Tibial nerve (tissue), 4 donors: ENCODE data around the gene DAB1. TPM values are rescaled to one million over a fixed set of nuclear protein-coding genes. Genes with fewer than 3 reads are reported as not detected.

Source experiments
- DNase-seq, 2 donors: peaks; one replicate each; pipeline ENCODE4 v3.0.0-alpha.2; 2019; ENCODE audit warnings: low spot score in 2 of 2
- H3K27ac ChIP-seq, 4 donors: fragments of 200-600 bp; sonication (generic) in 3 of 4; one replicate each; pipeline ENCODE4 v1.5.1; 2017 to 2019; ENCODE audit warnings: mild to moderate bottlenecking in 1 of 4
- H3K27me3 ChIP-seq, 2 donors: fragments of 200-600 bp; sonication (generic) in 1 of 2; one replicate each; pipeline versions ENCODE4 v1.5.1 to v1.6.0; 2017 to 2019
- H3K36me3 ChIP-seq, 3 donors: fragments of 200-600 bp; sonication (generic); one replicate each; pipeline ENCODE4 v1.5.1; 2018 to 2019
- H3K4me1 ChIP-seq, 4 donors: fragments of 200-600 bp; sonication (generic) in 3 of 4; one replicate each; pipeline ENCODE4 v1.5.1; 2017 to 2019
- H3K4me3 ChIP-seq, 4 donors: fragments of 200-600 bp; sonication (generic) in 3 of 4; one replicate each; pipeline ENCODE4 v1.5.1; 2017 to 2019; ENCODE audit warnings: mild to moderate bottlenecking in 1 of 4, moderate library complexity in 1 of 4
- H3K9me3 ChIP-seq, 4 donors: fragments of 200-600 bp; sonication (generic) in 3 of 4; one replicate each; pipeline ENCODE4 v1.5.1; 2017 to 2019
- EP300 ChIP-seq, 2 donors: sonication (generic); formaldehyde crosslinking; IDR thresholded peaks; one replicate each; pipeline ENCODE4 v1.6.1; 2017; ENCODE audit warnings: antibody characterized with exemption in 2 of 2, mild to moderate bottlenecking in 1 of 2
- POLR2A ChIP-seq, 2 donors: fragments of 450-650 bp; IDR thresholded peaks; one replicate each; pipeline ENCODE4 v1.6.1; 2017; ENCODE audit warnings: antibody characterized with exemption in 2 of 2, mild to moderate bottlenecking in 2 of 2, moderate library complexity in 2 of 2
- WGBS, 2 donors: methylation state at CpG; one replicate each; pipeline ENCODE4 v1.1.5; 2018; 5-methylcytosine and 5-hydroxymethylcytosine counted together
- total RNA-seq, 4 donors: library from RNA; depleted of rRNA; stranded (reverse); fragments of >200 nt; gene quantifications; one replicate each; pipeline ENCODE4 v1.1.0, GENCODE V29; 2016
- TF ChIP-seq, protein P1 (sequence below), 5 experiments: fragments of 200-600 bp in 3 of 5; fragments of 450-650 bp in 2 of 5; sonication (generic) in 3 of 5; IDR thresholded peaks; one replicate each; pipeline ENCODE4 v1.5.1; 2016 to 2019; ENCODE audit warnings: antibody characterized with exemption in 5 of 5, mild to moderate bottlenecking in 3 of 5, moderate library complexity in 2 of 5

The DAB1 gene
- total RNA-seq, 4 donors from 2014 or later, result 4.0 to 8.3 (median 4.4) TPM

- DNase-seq, result no peak
- Histone ChIP-seq H3K27me3 (no peaks in the 10 kb centered on the region), H3K36me3 (no peaks in the 10 kb centered on the region), H3K4me1 (no peaks in the 10 kb centered on the region), H3K4me3 (no peak overlapping the region), H3K9me3 (no peaks in the 10 kb centered on the region), H3K27ac (no peak overlapping the region)
- TF ChIP-seq EP300 (IDR thresholded peaks at IDR 0.05) (no peak), POLR2A (IDR thresholded peaks at IDR 0.05) (no peak)
- TF ChIP-seq, protein P1, sequence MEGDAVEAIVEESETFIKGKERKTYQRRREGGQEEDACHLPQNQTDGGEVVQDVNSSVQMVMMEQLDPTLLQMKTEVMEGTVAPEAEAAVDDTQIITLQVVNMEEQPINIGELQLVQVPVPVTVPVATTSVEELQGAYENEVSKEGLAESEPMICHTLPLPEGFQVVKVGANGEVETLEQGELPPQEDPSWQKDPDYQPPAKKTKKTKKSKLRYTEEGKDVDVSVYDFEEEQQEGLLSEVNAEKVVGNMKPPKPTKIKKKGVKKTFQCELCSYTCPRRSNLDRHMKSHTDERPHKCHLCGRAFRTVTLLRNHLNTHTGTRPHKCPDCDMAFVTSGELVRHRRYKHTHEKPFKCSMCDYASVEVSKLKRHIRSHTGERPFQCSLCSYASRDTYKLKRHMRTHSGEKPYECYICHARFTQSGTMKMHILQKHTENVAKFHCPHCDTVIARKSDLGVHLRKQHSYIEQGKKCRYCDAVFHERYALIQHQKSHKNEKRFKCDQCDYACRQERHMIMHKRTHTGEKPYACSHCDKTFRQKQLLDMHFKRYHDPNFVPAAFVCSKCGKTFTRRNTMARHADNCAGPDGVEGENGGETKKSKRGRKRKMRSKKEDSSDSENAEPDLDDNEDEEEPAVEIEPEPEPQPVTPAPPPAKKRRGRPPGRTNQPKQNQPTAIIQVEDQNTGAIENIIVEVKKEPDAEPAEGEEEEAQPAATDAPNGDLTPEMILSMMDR (IDR thresholded peaks at IDR 0.05), result no peak
- WGBS, 2 donors, result 81 to 91% methylated on average over 5 of the region's 5 CpGs
Measured at GRCh38 chr1:57204942-57205787, 218.7 kb downstream of the DAB1 start.

- TF ChIP-seq, protein P1 (IDR thresholded peaks at IDR 0.05), result no peak
- no peak for TF ChIP-seq EP300 (IDR thresholded peaks at IDR 0.05)
- no peak for TF ChIP-seq POLR2A (IDR thresholded peaks at IDR 0.05)
- no peak overlapping the region for H3K4me3 ChIP-seq
- H3K36me3 ChIP-seq, result no peaks in the 10 kb centered on the region
- no peaks in the 10 kb centered on the region for H3K9me3 ChIP-seq
- no peak for DNase-seq
- no peak overlapping the region for H3K27ac ChIP-seq
- WGBS, 2 donors, result 81 to 88% methylated on average over 3 of the region's 3 CpGs
- H3K27me3 ChIP-seq, result no peaks in the 10 kb centered on the region
- no peaks in the 10 kb centered on the region for H3K4me1 ChIP-seq
Measured at GRCh38 chr1:57204091-57204490, 219.8 kb downstream of the DAB1 start.

DNA sequence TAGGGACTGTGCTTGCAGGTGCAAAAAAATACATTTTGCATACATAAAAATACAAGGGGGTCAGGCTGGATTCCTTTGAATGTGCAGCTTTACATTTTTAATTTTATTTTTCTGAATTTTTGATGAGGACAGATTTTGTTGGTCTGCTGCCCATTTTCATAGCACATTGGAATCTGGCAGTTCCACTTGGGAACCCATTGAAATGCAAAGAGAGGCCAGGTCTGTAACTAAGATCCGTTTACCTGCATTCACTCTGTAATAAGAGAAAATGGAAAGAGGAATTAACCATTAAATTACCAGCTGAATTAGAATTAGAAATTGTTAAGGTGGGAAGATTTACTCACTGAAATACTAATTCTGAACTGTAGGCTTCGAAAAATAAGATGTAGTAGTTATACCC lies 221.6 kb downstream of the DAB1 start:
- Histone ChIP-seq H3K4me1 (no peaks in the 10 kb centered on the region), H3K27ac (no peak overlapping the region), H3K36me3 (no peaks in the 10 kb centered on the region), H3K9me3 (no peaks in the 10 kb centered on the region), H3K27me3 (no peaks in the 10 kb centered on the region), H3K4me3 (no peak overlapping the region)
- no peak for TF ChIP-seq POLR2A (IDR thresholded peaks at IDR 0.05)
- no peak for TF ChIP-seq EP300 (IDR thresholded peaks at IDR 0.05)
- TF ChIP-seq, protein P1 (IDR thresholded peaks at IDR 0.05), result no peak
- no peak for DNase-seq
- 62 to 66% methylated on average over 2 of the region's 2 CpGs for WGBS, 2 donors

DNA sequence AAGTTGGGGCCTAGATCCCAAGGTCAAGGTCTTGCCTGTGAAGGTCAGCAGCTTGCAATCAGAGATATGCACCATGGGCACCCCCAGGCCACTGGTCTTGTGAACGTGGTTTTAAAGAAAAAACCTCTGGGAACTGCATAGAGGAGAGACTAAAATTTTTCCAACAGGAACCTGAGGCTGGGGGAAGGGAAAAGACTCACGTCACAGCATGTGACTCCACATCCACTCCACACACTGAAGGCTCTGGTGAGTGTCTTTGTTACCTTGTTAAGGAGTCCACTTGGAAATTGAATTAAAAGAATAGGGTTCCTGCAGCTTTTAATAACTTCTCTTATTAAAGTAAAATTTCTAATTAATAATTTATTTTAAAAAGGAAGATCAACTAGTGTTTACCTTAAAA lies 224.9 kb downstream of the DAB1 start:
- H3K9me3 ChIP-seq, result no peaks in the 10 kb centered on the region
- TF ChIP-seq EP300 (IDR thresholded peaks at IDR 0.05) (no peak), POLR2A (IDR thresholded peaks at IDR 0.05) (no peak)
- TF ChIP-seq, protein P1 (IDR thresholded peaks at IDR 0.05), result no peak
- H3K36me3 ChIP-seq, result no peaks in the 10 kb centered on the region
- no peak overlapping the region for H3K27ac ChIP-seq
- no peak for DNase-seq
- WGBS, 2 donors, result 56 to 78% methylated on average over 2 of the region's 2 CpGs
- no peak overlapping the region for H3K4me3 ChIP-seq
- no peaks in the 10 kb centered on the region for H3K4me1 ChIP-seq
- no peaks in the 10 kb centered on the region for H3K27me3 ChIP-seq

DNA sequence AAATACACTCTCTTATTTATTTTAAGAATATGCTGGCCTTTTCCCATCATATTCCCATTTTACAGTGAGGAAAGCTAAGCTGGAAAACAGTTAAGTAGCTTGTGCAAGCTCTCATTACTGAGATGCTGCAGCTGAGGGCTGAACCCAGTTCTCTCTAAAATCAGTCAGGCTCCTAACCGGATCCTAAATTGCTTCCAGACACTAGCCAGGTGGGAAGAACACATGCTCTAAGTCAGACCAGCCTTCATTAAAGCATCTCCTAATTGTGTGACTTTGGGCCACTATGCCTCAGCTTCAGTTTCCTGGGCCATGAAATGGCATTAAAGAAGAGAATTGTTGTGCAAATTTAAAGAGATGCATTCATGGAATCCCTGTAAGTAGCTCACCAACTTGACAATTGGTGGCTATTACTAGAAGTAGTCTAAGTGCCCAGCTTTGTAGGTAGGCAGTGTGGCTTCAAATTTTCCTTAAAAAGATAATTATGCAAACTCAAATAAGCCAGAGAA lies 228.4 kb downstream of the DAB1 start:
- 53 to 70% methylated on average over 1 of the region's 1 CpG for WGBS, 2 donors
- no peaks in the 10 kb centered on the region for H3K27me3 ChIP-seq
- no peak for DNase-seq
- no peaks in the 10 kb centered on the region for H3K36me3 ChIP-seq
- TF ChIP-seq POLR2A (IDR thresholded peaks at IDR 0.05), result no peak
- TF ChIP-seq, protein P1 (IDR thresholded peaks at IDR 0.05), result no peak
- H3K9me3 ChIP-seq, result no peaks in the 10 kb centered on the region
- H3K4me3 ChIP-seq, result no peak overlapping the region
- no peak overlapping the region for H3K27ac ChIP-seq
- H3K4me1 ChIP-seq, result no peaks in the 10 kb centered on the region
